Transverse colon (tissue), 4 donors: ENCODE results near the gene WWOX. TPM values are rescaled to one million over a fixed set of nuclear protein-coding genes. Genes with fewer than 3 reads are reported as not detected.
"Not testable (repeated sequence)": the region's sequence is repeated elsewhere in the genome, so short reads cannot be mapped to it uniquely, and the experiment has no call there.

Experiments used
- DNase-seq: peaks from one replicate; pipeline ENCODE4 v3.0.0-alpha.2; 2019
- H3K27ac ChIP-seq, 4 donors: fragments of 200-600 bp; sonication (generic); 2 replicates each; pipeline ENCODE4 v1.5.1; 2016 to 2018; ENCODE audit warnings: inconsistent platforms in 4 of 4
- H3K27me3 ChIP-seq: fragments of 200-600 bp; sonication (generic); 2 replicates; pipeline ENCODE4 v1.5.1; 2017; ENCODE audit warnings: inconsistent platforms
- H3K36me3 ChIP-seq, 4 donors: fragments of 200-600 bp; sonication (generic); 2 replicates each; pipeline ENCODE4 v1.5.1; 2017 to 2019; ENCODE audit warnings: inconsistent platforms in 4 of 4
- H3K4me1 ChIP-seq, 4 donors: fragments of 200-600 bp; sonication (generic); 2 replicates each; pipeline ENCODE4 v1.5.1; 2017 to 2020; ENCODE audit warnings: inconsistent platforms in 4 of 4
- H3K4me3 ChIP-seq, 4 donors: fragments of 200-600 bp; sonication (generic); 1 replicate in 1 of 4; 2 replicates in 3 of 4; pipeline versions ENCODE4 v1.5.1 to v1.6.1; 2017 to 2019; ENCODE audit warnings: inconsistent platforms in 4 of 4
- H3K9me3 ChIP-seq, 2 donors: fragments of 200-600 bp; sonication (generic); 2 replicates each; pipeline ENCODE4 v1.5.1; 2017 to 2019; ENCODE audit warnings: inconsistent platforms in 2 of 2
- CTCF ChIP-seq, 5 experiments: fragments of 200-600 bp in 3 of 5; fragments of 450-650 bp in 2 of 5; sonication (generic) in 3 of 5; IDR thresholded peaks; 1 replicate in 2 of 5; 2 replicates in 3 of 5; pipeline ENCODE4 v1.5.1; 2016 to 2017; ENCODE audit warnings: antibody characterized with exemption in 5 of 5, inconsistent platforms in 3 of 5, mild to moderate bottlenecking in 2 of 5, moderate library complexity in 1 of 5
- EP300 ChIP-seq: sonication (generic); formaldehyde crosslinking; IDR thresholded peaks from one replicate; pipeline ENCODE4 v1.6.1; 2017; ENCODE audit warnings: antibody characterized with exemption, low read depth
- POLR2A ChIP-seq: fragments of 450-650 bp; IDR thresholded peaks from one replicate; pipeline ENCODE4 v1.6.1; 2016; ENCODE audit warnings: antibody characterized with exemption, mild to moderate bottlenecking, moderate library complexity
- POLR2AphosphoS5 ChIP-seq, 3 donors: sonication (generic); formaldehyde crosslinking; IDR thresholded peaks; one replicate each; pipeline ENCODE4 v1.6.1; 2016; ENCODE audit warnings: antibody characterized with exemption in 3 of 3
- WGBS, 2 donors: methylation state at CpG; one replicate each; pipeline ENCODE4 v1.1.5; 2018; ENCODE audit warnings: low coverage in 1 of 2; 5-methylcytosine and 5-hydroxymethylcytosine counted together
- in situ Hi-C, 4 donors: fragments of 200-750 bp; cut with MboI; loops; one replicate each; pipeline versions ENCODE4 v1.15.0 to v1.15.1; 2017; ENCODE audit warnings: low sequenced_read_pairs in 3 of 4, low pct_ligation_motif_present in 1 of 4, low pct_unique_long_range_greater_than_20kb in 1 of 4
- intact Hi-C: fragments of 100-400 bp; cut with DNase I; formaldehyde crosslinking; loops from one replicate; pipeline ENCODE4 v1.15.1; 2023; ENCODE audit warnings: low total_unique reads
- total RNA-seq, 4 donors: library from RNA; depleted of rRNA; stranded (reverse); fragments of >200 nt; gene quantifications; one replicate each; pipeline ENCODE4 v1.1.0, GENCODE V29; 2016

The WWOX gene
- total RNA-seq, 4 donors from 2014 or later = 11.2 to 53.8 (median 24.8) TPM

GRCh38 chr16:78509965-78510364 is 410.5 kb downstream of the WWOX start:
- Histone ChIP-seq H3K36me3 (no peaks in the 10 kb centered on the region), H3K9me3 (no peaks in the 10 kb centered on the region), H3K4me1 (peaks cover 0 to 5% (median 3%) of the 10 kb centered on the region in 4 donors), H3K27ac (no peak overlapping the region), H3K4me3 (no peak overlapping the region), H3K27me3 (no peaks in the 10 kb centered on the region)
- no peak for TF ChIP-seq EP300
- TF ChIP-seq CTCF (IDR thresholded peaks at IDR 0.05) = no peak
- no peak for TF ChIP-seq POLR2A
- no peak for TF ChIP-seq POLR2AphosphoS5 (IDR thresholded peaks at IDR 0.05)
- intact Hi-C loops (no loop called here), in situ Hi-C loops (loop anchor here (10.0 to 25.0 kb wide), 5 partner anchors 252 to 1102 kb away; partner anchors contain the start of gene MAF (in 3 of the 4))
- no peak for DNase-seq
- WGBS, 2 donors = 88 to 89% methylated on average over 7 of the region's 7 CpGs

- in situ Hi-C loops = loop anchor here in 3 of 4 donors (25.0 kb wide), 3 partner anchors 252 to 1102 kb away; partner anchors contain the start of gene MAF (in 1 of the 3)
- TF ChIP-seq EP300 (no peak), POLR2A (no peak), CTCF (IDR thresholded peaks at IDR 0.05) (no peak), POLR2AphosphoS5 (IDR thresholded peaks at IDR 0.05) (no peak)
Observed at GRCh38 chr16:78510496-78510895, 411.0 kb downstream of the WWOX start.

GRCh38 chr16:78513838-78514237 is 414.4 kb downstream of the WWOX start:
- H3K36me3 ChIP-seq = no peaks in the 10 kb centered on the region
- no peaks in the 10 kb centered on the region for H3K4me1 ChIP-seq
- H3K4me3 ChIP-seq = no peak overlapping the region
- intact Hi-C loops (no loop called here), in situ Hi-C loops (loop anchor here in 3 of 4 donors (25.0 kb wide), 3 partner anchors 248 to 1098 kb away; partner anchors contain the start of gene MAF (in 1 of the 3))
- WGBS, 2 donors = 84 to 86% methylated on average over 3 of the region's 3 CpGs
- no peak for TF ChIP-seq EP300
- no peak for TF ChIP-seq POLR2A
- no peak for TF ChIP-seq POLR2AphosphoS5 (IDR thresholded peaks at IDR 0.05)
- no peak for TF ChIP-seq CTCF (IDR thresholded peaks at IDR 0.05)
- H3K9me3 ChIP-seq = no peaks in the 10 kb centered on the region
- H3K27ac ChIP-seq = no peak overlapping the region
- H3K27me3 ChIP-seq = no peaks in the 10 kb centered on the region
- no peak for DNase-seq

More at GRCh38 chr16:78510496-78510895, 411.0 kb downstream of the WWOX start:
- H3K27ac ChIP-seq = no peak overlapping the region
- intact Hi-C loops = no loop called here
- no peaks in the 10 kb centered on the region for H3K36me3 ChIP-seq
- H3K4me3 ChIP-seq = no peak overlapping the region
- no peak for DNase-seq
- no peaks in the 10 kb centered on the region for H3K4me1 ChIP-seq
- 56 to 69% methylated on average over 1 to 4 of the region's 4 CpGs for WGBS, 2 donors
- H3K27me3 ChIP-seq = no peaks in the 10 kb centered on the region
- H3K9me3 ChIP-seq = no peaks in the 10 kb centered on the region

GRCh38 chr16:78514888-78515287 is 415.4 kb downstream of the WWOX start:
- H3K4me1 ChIP-seq, H3K36me3 ChIP-seq, H3K4me3 ChIP-seq, H3K9me3 ChIP-seq, DNase-seq, intact Hi-C loops, H3K27ac ChIP-seq, H3K27me3 ChIP-seq: not testable (repeated sequence)
- WGBS, 2 donors = 91 to 98% methylated on average over 9 of the region's 9 CpGs
- in situ Hi-C loops = loop anchor here in 3 of 4 donors (25.0 kb wide), 3 partner anchors 247 to 1097 kb away; partner anchors contain the start of gene MAF (in 1 of the 3)
- TF ChIP-seq CTCF (IDR thresholded peaks at IDR 0.05) = peak in 1 of 5 experiments; percentile 17
